ENCODE data around the gene TRIM72.

DNA sequence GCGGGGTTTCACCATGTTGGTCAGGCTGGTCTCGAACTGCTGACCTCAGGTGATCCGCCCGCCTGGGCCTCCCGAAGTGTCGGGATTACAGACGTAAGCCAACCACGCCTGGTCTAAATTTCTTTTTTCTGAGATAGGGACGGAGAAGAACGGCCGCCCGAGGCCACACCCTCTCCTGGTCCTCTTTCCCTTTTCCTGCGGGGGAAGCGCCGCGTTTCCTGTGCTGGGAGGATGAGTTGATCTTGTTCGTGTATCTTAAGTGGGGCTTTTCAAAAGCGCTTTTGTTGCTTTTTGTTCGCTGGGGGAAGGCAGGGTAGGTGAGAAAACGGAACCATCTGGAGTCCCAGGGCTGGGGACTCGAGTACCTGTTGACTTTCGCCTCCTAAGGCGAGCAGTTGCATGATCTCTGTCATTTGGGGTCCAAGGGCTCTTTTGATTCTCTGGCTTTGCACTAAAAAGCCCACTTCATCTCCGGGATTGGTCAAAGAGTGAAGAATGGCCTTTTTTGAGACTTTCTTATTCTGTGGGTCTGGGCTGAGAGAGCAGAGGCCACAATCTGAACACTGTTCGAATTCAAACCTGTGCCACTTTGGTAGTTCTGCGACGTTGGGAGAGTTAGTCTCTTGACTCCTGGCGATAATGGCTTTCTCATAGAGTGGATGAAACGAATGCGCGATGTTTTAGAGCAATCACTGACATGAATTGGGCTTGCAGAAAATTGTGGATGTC lies 32.7 kb upstream of the TRIM72 start:
- TF ChIP-seq, protein P1, sequence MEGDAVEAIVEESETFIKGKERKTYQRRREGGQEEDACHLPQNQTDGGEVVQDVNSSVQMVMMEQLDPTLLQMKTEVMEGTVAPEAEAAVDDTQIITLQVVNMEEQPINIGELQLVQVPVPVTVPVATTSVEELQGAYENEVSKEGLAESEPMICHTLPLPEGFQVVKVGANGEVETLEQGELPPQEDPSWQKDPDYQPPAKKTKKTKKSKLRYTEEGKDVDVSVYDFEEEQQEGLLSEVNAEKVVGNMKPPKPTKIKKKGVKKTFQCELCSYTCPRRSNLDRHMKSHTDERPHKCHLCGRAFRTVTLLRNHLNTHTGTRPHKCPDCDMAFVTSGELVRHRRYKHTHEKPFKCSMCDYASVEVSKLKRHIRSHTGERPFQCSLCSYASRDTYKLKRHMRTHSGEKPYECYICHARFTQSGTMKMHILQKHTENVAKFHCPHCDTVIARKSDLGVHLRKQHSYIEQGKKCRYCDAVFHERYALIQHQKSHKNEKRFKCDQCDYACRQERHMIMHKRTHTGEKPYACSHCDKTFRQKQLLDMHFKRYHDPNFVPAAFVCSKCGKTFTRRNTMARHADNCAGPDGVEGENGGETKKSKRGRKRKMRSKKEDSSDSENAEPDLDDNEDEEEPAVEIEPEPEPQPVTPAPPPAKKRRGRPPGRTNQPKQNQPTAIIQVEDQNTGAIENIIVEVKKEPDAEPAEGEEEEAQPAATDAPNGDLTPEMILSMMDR (IDR thresholded peaks at IDR 0.05), result no peak
- TF ChIP-seq POLR2A (IDR thresholded peaks at IDR 0.05) (no peak), POLR2AphosphoS5 (IDR thresholded peaks at IDR 0.05) (no peak), EP300 (IDR thresholded peaks at IDR 0.05) (no peak)
